Body of pancreas (tissue), 4 donors: ENCODE results near the gene FLACC1.

ENCODE experiments used
- CTCF ChIP-seq, 7 experiments: fragments of 450-650 bp in 4 of 7; fragments of 200-600 bp in 3 of 7; sonication (generic) in 3 of 7; IDR thresholded peaks; one replicate each; pipeline ENCODE4 v1.5.1; 2016 to 2019; ENCODE audit warnings: antibody characterized with exemption in 7 of 7
- POLR2A ChIP-seq, 3 donors: fragments of 450-650 bp; IDR thresholded peaks; one replicate each; pipeline ENCODE4 v1.6.1; 2016; ENCODE audit warnings: antibody characterized with exemption in 3 of 3, mild to moderate bottlenecking in 2 of 3

GRCh38 chr2:201264472-201265173 lies 92.5 kb downstream of the FLACC1 start:
- TF ChIP-seq CTCF (IDR thresholded peaks at IDR 0.05) (no peak), POLR2A (IDR thresholded peaks at IDR 0.05) (no peak)
